Psoas muscle (tissue), 8 donors: Measurements from ENCODE around the gene FBXO44. TPM values are rescaled to one million over a fixed set of nuclear protein-coding genes. Genes with fewer than 3 reads are reported as not detected.

Experiments used
- ATAC-seq, 4 donors: fragments of 200-7000 bp; cut with Tn5 transposase; one replicate each; pipeline ENCODE4 v1.9.1; 2020; ENCODE audit warnings: moderate library complexity in 3 of 4, mild to moderate bottlenecking in 2 of 4
- DNase-seq, 2 donors: peaks; one replicate each; pipeline ENCODE4 v3.0.0-alpha.2; 2020
- H3K27ac ChIP-seq: fragments of 200-600 bp; one replicate; pipeline ENCODE4 v1.8.0; 2022
- H3K27me3 ChIP-seq, 3 donors: fragments of 200-600 bp in 1 of 3; one replicate each; pipeline versions ENCODE4 v1.6.1 to v1.8.0; 2013 to 2022; ENCODE audit warnings: low read length in 2 of 3, mild to moderate bottlenecking in 2 of 3, moderate library complexity in 1 of 3; ENCODE audit not compliant: insufficient read depth in 3 of 3
- H3K36me3 ChIP-seq, 2 donors: fragments of 200-600 bp in 1 of 2; one replicate each; pipeline versions ENCODE4 v1.6.1 to v1.8.0; 2013 to 2022; ENCODE audit warnings: low read depth in 1 of 2, mild to moderate bottlenecking in 1 of 2, moderate library complexity in 1 of 2; ENCODE audit not compliant: insufficient read depth in 1 of 2
- H3K4me1 ChIP-seq: fragments of 200-600 bp; one replicate; pipeline ENCODE4 v1.8.0; 2022
- H3K4me3 ChIP-seq: fragments of 200-600 bp; one replicate; pipeline ENCODE4 v1.8.0; 2022; ENCODE audit warnings: mild to moderate bottlenecking
- H3K9me3 ChIP-seq: fragments of 200-600 bp; one replicate; pipeline ENCODE4 v1.8.0; 2022
- WGBS, 3 donors: extraction: QIAGEN DNeasy Blood & Tissue Kit; methylation state at CpG; one replicate each; pipeline versions ENCODE4 v1.1.6 to v1.1.7; 2013; 5-methylcytosine and 5-hydroxymethylcytosine counted together
- intact Hi-C, 2 donors: fragments of 100-400 bp; cut with DNase I; formaldehyde crosslinking; loops; one replicate each; pipeline versions ENCODE4 v1.11.0 to v1.14.2; 2022
- polyA plus RNA-seq, 3 donors: library from polyadenylated mRNA; stranded (reverse); fragments of 200-250 nt; gene quantifications; one replicate each; pipeline ENCODE4 v1.2.3, GENCODE V29; 2013
- total RNA-seq, 4 donors: library from RNA; stranded (reverse); fragmentation: NEBNext Ultra II Directional in 2 of 4; extraction: Animal tissue kit (Norgen Biotek cat#: 25700) in 2 of 4; gene quantifications; one replicate each; pipeline versions ENCODE4 v1.2.1 to v1.2.4, GENCODE V29; 2021 to 2023
- TF ChIP-seq, protein P1 (sequence below): fragments of 200-600 bp; IDR thresholded peaks from one replicate; pipeline ENCODE4 v1.8.0; 2022; ENCODE audit warnings: antibody characterized with exemption
- donor health status: healthy with polysubstance abuse.
- donor health status: DM: no; HTN: no; CAD: no; lungs with moderate emphysema.
- donor health status: Bipolar disorder and iron deficiency.
- donor health status: healthy.
- donor health status: DM: yes; HTN: yes; CAD: no.
- donor health status: DM: no; HTN: no; CAD: no.
- donor health status: DM: no; HTN: no; CAD: no.
- donor health status: DM: yes; HTN: yes; CAD: no.

FBXO44 gene
- total and polyA plus RNA-seq, 7 donors, result 2.9 to 8.4 (median 4.5) TPM

DNA sequence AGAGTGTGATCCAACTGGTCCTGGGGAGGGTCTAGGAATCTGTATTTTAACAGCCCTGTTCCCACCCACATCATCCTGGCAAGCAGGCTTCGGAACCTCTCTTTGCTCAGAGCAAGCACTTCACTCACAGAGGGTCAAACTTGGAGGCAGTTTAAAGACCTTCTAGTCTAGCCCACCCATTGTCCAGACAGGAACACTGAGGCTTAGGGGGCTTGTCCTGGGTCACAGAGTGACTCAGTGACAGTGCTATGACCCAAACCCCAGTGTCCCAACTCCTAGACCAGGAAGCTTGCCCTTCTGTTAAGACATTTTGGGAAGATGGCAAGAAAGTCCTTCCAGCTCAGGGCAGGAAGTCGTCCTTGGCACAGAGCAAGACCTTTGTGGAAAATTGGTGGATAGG is 36.9 kb upstream of the FBXO44 start:
- H3K27ac ChIP-seq, result no peak overlapping the region
- no peak overlapping the region for H3K4me3 ChIP-seq
- DNase-seq (no peak), ATAC-seq (no peak)
- TF ChIP-seq, protein P1, sequence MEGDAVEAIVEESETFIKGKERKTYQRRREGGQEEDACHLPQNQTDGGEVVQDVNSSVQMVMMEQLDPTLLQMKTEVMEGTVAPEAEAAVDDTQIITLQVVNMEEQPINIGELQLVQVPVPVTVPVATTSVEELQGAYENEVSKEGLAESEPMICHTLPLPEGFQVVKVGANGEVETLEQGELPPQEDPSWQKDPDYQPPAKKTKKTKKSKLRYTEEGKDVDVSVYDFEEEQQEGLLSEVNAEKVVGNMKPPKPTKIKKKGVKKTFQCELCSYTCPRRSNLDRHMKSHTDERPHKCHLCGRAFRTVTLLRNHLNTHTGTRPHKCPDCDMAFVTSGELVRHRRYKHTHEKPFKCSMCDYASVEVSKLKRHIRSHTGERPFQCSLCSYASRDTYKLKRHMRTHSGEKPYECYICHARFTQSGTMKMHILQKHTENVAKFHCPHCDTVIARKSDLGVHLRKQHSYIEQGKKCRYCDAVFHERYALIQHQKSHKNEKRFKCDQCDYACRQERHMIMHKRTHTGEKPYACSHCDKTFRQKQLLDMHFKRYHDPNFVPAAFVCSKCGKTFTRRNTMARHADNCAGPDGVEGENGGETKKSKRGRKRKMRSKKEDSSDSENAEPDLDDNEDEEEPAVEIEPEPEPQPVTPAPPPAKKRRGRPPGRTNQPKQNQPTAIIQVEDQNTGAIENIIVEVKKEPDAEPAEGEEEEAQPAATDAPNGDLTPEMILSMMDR, result no peak
- peaks cover 0 to 74% (median 9%) of the 10 kb centered on the region in 3 donors for H3K27me3 ChIP-seq
- no peaks in the 10 kb centered on the region for H3K4me1 ChIP-seq
- no peaks in the 10 kb centered on the region for H3K36me3 ChIP-seq
- H3K9me3 ChIP-seq, result no peaks in the 10 kb centered on the region
- intact Hi-C loops, result no loop called here
- whole genome bisulfite sequencing, 3 donors, result 32 to 66% (median 41%) methylated on average over 2 of the region's 2 CpGs

- H3K36me3 ChIP-seq, result no peaks in the 10 kb centered on the region
- WGBS, 3 donors, result 29 to 36% (median 30%) methylated on average over 12 of the region's 12 CpGs
- peaks cover 0 to 64% (median 15%) of the 10 kb centered on the region in 3 donors for H3K27me3 ChIP-seq
- ATAC-seq, result no peak
- TF ChIP-seq, protein P1, result no peak
- no peak for DNase-seq
- H3K4me3 ChIP-seq, result no peak overlapping the region
- H3K9me3 ChIP-seq, result no peaks in the 10 kb centered on the region
- intact Hi-C loops, result no loop called here
- H3K4me1 ChIP-seq, result no peaks in the 10 kb centered on the region
- no peak overlapping the region for H3K27ac ChIP-seq
Observed at GRCh38 chr1:11620405-11620804, 34.3 kb upstream of the FBXO44 start.

DNA sequence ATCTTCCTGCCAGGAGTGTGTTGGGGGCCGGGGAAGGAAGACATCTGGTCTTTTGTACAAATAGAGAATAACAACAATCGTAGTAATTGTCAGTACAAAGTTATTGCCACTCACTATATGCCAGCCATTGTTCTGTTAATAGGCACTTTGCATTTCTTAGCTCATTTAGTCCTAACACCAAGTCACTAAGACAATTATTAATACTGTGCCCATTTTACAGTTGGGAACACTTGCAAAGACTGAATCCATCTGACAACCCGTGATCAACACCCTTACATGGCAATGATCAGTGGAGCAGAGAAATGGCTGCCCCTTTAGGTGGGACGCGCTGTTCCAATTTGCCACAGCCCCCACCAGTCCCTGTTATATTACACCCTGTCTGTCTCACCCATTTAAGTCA is 33.8 kb upstream of the FBXO44 start:
- Histone ChIP-seq H3K27me3 (peaks cover 0 to 67% (median 17%) of the 10 kb centered on the region in 3 donors), H3K4me3 (no peak overlapping the region), H3K4me1 (no peaks in the 10 kb centered on the region), H3K27ac (no peak overlapping the region), H3K36me3 (no peaks in the 10 kb centered on the region), H3K9me3 (no peaks in the 10 kb centered on the region)
- DNase-seq (no peak), ATAC-seq (no peak)
- 59 to 78% (median 77%) methylated on average over 5 of the region's 5 CpGs for WGBS, 3 donors
- TF ChIP-seq, protein P1, result no peak
- intact Hi-C loops, result no loop called here

DNA sequence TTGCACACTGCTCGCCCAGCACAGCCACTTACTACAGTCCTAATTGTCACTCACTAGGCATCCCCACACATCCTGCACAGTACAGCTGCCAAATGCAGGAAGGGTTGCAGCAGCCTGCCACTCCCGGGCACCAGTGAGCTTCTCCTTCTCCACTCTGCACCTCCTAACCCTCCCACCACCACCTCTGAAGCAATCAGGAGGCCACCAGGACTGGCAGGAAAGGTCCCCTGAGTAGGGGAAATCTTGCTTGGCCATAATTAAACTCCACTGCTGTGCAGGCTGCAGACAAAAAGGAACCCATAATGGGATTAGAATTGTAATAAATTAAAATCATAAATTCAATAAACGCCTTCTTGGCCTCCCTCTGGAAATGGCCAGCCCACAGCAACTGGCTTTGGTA is 32.3 kb upstream of the FBXO44 start:
- no peak for ATAC-seq
- TF ChIP-seq, protein P1, result no peak

DNA sequence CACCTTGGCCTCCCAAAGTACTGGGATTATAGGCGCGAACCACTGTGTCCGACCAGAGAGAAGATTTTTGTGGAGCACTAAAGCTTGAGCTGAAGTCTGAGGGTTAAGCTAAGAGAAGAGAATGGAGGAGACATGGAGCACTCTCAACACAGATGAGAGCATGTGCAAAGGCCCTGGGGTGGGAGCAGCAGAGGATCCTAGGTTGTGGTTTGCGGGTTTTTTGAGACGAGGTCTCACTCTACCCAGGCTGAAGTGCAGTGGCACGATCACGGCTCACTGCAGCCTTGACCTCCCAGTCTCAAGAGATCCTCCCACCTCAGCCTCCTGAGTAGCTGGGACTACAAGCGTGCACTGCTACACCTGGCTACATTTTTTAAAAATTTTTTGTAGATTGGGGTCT is 31.0 kb upstream of the FBXO44 start:
- no peak for ATAC-seq
- no peaks in the 10 kb centered on the region for H3K9me3 ChIP-seq
- H3K27me3 ChIP-seq, result peaks cover 0 to 56% (median 25%) of the 10 kb centered on the region in 3 donors
- no peaks in the 10 kb centered on the region for H3K4me1 ChIP-seq
- intact Hi-C loops, result no loop called here
- TF ChIP-seq, protein P1, result no peak
- H3K4me3 ChIP-seq, result no peak overlapping the region
- whole genome bisulfite sequencing, 3 donors, result 79 to 82% (median 82%) methylated on average over 8 of the region's 8 CpGs
- no peak overlapping the region for H3K27ac ChIP-seq
- H3K36me3 ChIP-seq, result no peaks in the 10 kb centered on the region
- DNase-seq, result no peak

More for the DNA sequence above, 32.3 kb upstream of the FBXO44 start:
- Histone ChIP-seq H3K27me3 (peaks cover 0 to 64% (median 21%) of the 10 kb centered on the region in 3 donors), H3K4me3 (no peak overlapping the region), H3K27ac (no peak overlapping the region), H3K9me3 (no peaks in the 10 kb centered on the region), H3K4me1 (no peaks in the 10 kb centered on the region), H3K36me3 (no peaks in the 10 kb centered on the region)
- no peak for DNase-seq
- 55 to 59% (median 57%) methylated on average over 3 of the region's 3 CpGs for WGBS, 3 donors
- intact Hi-C loops, result no loop called here
